Fibroblast of lung (primary cell): ENCODE measurements around the gene FHL5. TPM values are rescaled to one million over a fixed set of nuclear protein-coding genes. Genes with fewer than 3 reads are reported as not detected.

ENCODE experiments used
- DNase-seq, 2 donors: peaks; one replicate each; pipeline versions ENCODE4 v3.0.0 to v3.0.0-alpha.2; 2010; ENCODE audit warnings: low read depth in 2 of 2
- H2AFZ ChIP-seq: 2 replicates; pipeline ENCODE4 v1.5.1; 2012; ENCODE audit warnings: low read length, control low read depth, inconsistent platforms
- H3K27ac ChIP-seq: 2 replicates; pipeline ENCODE4 v1.5.1; 2011; ENCODE audit warnings: low read length, control low read depth; ENCODE audit not compliant: insufficient read depth
- H3K27me3 ChIP-seq: 2 replicates; pipeline ENCODE4 v1.5.1; 2011; ENCODE audit warnings: mild to moderate bottlenecking, low read length; ENCODE audit not compliant: control insufficient read depth, insufficient read depth
- H3K36me3 ChIP-seq: 2 replicates; pipeline ENCODE4 v1.5.1; 2011; ENCODE audit warnings: low read length; ENCODE audit not compliant: control insufficient read depth, insufficient read depth
- H3K4me1 ChIP-seq: 2 replicates; pipeline ENCODE4 v1.5.1; 2011; ENCODE audit warnings: low read length; ENCODE audit not compliant: control insufficient read depth, insufficient read depth; ENCODE audit errors: extremely low read depth
- H3K4me2 ChIP-seq: 2 replicates; pipeline ENCODE4 v1.5.1; 2011; ENCODE audit warnings: low read length, control low read depth; ENCODE audit not compliant: insufficient read depth; ENCODE audit errors: extremely low read depth
- H3K4me3 ChIP-seq, 4 experiments: fragments of 200-600 bp in 1 of 4; sonication (generic) in 1 of 4; replicated peaks in 1 of 4; 2 replicates each; pipeline ENCODE4 v1.5.1; 2011 to 2016; ENCODE audit warnings: low read length in 4 of 4, low read depth in 3 of 4, mild to moderate bottlenecking in 3 of 4, control low read depth in 2 of 4, inconsistent platforms in 1 of 4, mixed read lengths in 1 of 4; ENCODE audit not compliant: insufficient read depth in 1 of 4; ENCODE audit errors: control extremely low read depth in 1 of 4
- H3K79me2 ChIP-seq: 2 replicates; pipeline ENCODE4 v1.5.1; 2012; ENCODE audit warnings: mild to moderate bottlenecking, low read length, inconsistent platforms; ENCODE audit not compliant: control insufficient read depth, insufficient read depth
- H3K9ac ChIP-seq: 2 replicates; pipeline ENCODE4 v1.5.1; 2011; ENCODE audit warnings: mild to moderate bottlenecking, low read length, control low read depth; ENCODE audit not compliant: insufficient read depth
- H3K9me3 ChIP-seq: 2 replicates; pipeline ENCODE4 v1.5.1; 2012; ENCODE audit warnings: low read depth, low read length; ENCODE audit not compliant: control insufficient read depth, insufficient read depth
- H4K20me1 ChIP-seq: 2 replicates; pipeline ENCODE4 v1.5.1; 2011; ENCODE audit warnings: low read length; ENCODE audit not compliant: control insufficient read depth, insufficient read depth; ENCODE audit errors: extremely low read depth
- EZH2 ChIP-seq: IDR thresholded peaks from 2 replicates; pipeline ENCODE4 v1.5.1; 2012; ENCODE audit warnings: low read length, control low read depth, mild to moderate bottlenecking; ENCODE audit errors: missing control alignments
- polyA plus RNA-seq, 2 donors: library from polyadenylated mRNA; depleted of rRNA in 1 of 2; stranded (reverse) in 1 of 2; unstranded in 1 of 2; fragments of >200 nt; gene quantifications; 2 replicates each; pipeline ENCODE4 v1.2.1, GENCODE V29; 2011 to 2012; ENCODE audit warnings: missing spikeins in 1 of 2
- total RNA-seq: library from RNA; depleted of rRNA; stranded (reverse); fragments of >200 nt; gene quantifications from 2 replicates; pipeline ENCODE4 v1.2.1, GENCODE V29; 2014
- TF ChIP-seq, protein P1 (sequence below), 2 donors: IDR thresholded peaks in 1 of 2; conservative IDR thresholded peaks in 1 of 2; 1 replicate in 1 of 2; 2 replicates in 1 of 2; pipeline ENCODE4 v1.5.1; 2011 to 2012; ENCODE audit warnings: low read length in 2 of 2, control low read depth in 1 of 2, inconsistent platforms in 1 of 2, low read depth in 1 of 2, mild to moderate bottlenecking in 1 of 2

FHL5 gene
- total and polyA plus RNA-seq, 2 donors (not counting 1 experiment from before 2014, with no cell fraction given): 0.03 TPM; not detected in 1

DNA sequence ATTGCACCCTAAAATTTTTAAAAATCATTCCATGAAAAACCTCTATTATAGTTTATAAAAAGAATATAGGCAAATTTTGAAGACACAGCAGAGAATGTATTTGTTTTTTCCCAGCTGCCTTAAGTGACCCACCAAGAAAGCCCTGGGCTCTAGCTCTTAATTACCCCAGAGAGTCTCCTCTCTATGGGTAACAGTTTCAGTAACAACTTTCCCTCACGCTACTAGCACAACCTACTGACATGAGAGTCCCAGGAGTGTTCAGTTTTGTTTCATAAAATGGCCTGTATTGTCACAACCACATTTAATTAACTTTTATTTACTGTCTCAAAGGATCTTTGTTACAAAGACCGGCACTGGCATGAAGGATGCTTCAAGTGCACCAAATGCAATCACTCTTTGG lies 41.5 kb downstream of the FHL5 start:
- no peaks in the 10 kb centered on the region for H3K79me2 ChIP-seq
- H3K4me2 ChIP-seq: no peak overlapping the region
- no peak overlapping the region for H3K4me3 ChIP-seq
- H4K20me1 ChIP-seq: no peaks in the 10 kb centered on the region
- no peaks in the 10 kb centered on the region for H3K4me1 ChIP-seq
- no peaks in the 10 kb centered on the region for H3K27me3 ChIP-seq
- DNase-seq: no peak
- H3K9ac ChIP-seq: no peak overlapping the region
- H3K27ac ChIP-seq: no peak overlapping the region
- no peaks in the 10 kb centered on the region for H3K36me3 ChIP-seq
- TF ChIP-seq EZH2: no peak
- TF ChIP-seq, protein P1, sequence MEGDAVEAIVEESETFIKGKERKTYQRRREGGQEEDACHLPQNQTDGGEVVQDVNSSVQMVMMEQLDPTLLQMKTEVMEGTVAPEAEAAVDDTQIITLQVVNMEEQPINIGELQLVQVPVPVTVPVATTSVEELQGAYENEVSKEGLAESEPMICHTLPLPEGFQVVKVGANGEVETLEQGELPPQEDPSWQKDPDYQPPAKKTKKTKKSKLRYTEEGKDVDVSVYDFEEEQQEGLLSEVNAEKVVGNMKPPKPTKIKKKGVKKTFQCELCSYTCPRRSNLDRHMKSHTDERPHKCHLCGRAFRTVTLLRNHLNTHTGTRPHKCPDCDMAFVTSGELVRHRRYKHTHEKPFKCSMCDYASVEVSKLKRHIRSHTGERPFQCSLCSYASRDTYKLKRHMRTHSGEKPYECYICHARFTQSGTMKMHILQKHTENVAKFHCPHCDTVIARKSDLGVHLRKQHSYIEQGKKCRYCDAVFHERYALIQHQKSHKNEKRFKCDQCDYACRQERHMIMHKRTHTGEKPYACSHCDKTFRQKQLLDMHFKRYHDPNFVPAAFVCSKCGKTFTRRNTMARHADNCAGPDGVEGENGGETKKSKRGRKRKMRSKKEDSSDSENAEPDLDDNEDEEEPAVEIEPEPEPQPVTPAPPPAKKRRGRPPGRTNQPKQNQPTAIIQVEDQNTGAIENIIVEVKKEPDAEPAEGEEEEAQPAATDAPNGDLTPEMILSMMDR (conservative IDR thresholded peaks at IDR 0.05 in 1 of 2, IDR thresholded peaks at IDR 0.05 in 1 of 2; ENCODE audit: low read depth in 1 of 2, low read length in 2 of 2): no peak
- H2AFZ ChIP-seq: no peak overlapping the region
- H3K9me3 ChIP-seq: no peaks in the 10 kb centered on the region

DNA sequence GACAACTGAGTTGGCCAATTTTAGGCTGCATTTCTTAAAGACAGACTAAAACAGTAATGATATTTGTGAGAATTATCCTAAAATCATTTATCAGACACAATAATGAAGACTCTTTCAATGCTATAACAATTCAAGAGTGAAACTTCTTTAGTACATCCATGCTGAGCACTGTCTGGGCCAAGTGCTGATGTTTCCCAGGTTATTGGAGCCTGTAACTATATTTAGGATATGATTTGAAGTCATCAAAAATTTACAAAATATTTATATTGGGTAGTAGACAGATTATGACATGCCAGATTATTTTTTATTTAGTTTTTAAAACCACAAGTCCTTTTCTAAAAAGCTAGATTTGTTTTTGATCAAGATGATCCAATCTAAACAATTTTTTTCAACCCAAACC lies 45.1 kb downstream of the FHL5 start:
- Histone ChIP-seq H3K9ac (no peak overlapping the region), H2AFZ (no peak overlapping the region), H4K20me1 (no peaks in the 10 kb centered on the region), H3K4me3 (no peak overlapping the region), H3K4me2 (no peak overlapping the region), H3K36me3 (no peaks in the 10 kb centered on the region), H3K4me1 (no peaks in the 10 kb centered on the region), H3K27ac (no peak overlapping the region), H3K27me3 (no peaks in the 10 kb centered on the region), H3K9me3 (no peaks in the 10 kb centered on the region), H3K79me2 (no peaks in the 10 kb centered on the region)
- TF ChIP-seq, protein P1 (conservative IDR thresholded peaks at IDR 0.05 in 1 of 2, IDR thresholded peaks at IDR 0.05 in 1 of 2; ENCODE audit: low read depth in 1 of 2, low read length in 2 of 2): no peak
- TF ChIP-seq EZH2: no peak
- DNase-seq: no peak

DNA sequence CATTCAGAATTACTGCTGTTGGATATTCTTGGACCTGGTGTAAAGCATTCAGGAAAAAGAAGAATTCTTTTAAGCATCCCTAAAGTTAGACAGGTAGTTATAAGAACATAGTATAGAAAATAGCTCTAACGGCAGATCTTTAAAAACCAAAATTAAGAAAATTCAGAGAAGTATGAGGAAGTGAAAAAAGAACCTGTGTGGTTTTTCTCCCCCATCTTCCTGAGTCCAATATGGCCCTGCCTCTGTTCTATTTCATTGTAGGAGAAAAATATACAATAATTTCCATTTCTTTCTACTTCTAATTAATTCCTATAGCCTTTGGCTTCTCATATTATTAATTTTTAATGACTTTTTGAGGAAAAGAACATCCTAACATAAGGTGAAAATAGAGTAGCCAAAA lies 47.1 kb downstream of the FHL5 start:
- Histone ChIP-seq H4K20me1 (no peaks in the 10 kb centered on the region), H3K36me3 (no peaks in the 10 kb centered on the region), H3K4me1 (no peaks in the 10 kb centered on the region), H3K79me2 (no peaks in the 10 kb centered on the region), H3K4me2 (no peak overlapping the region), H3K9me3 (no peaks in the 10 kb centered on the region), H2AFZ (no peak overlapping the region), H3K9ac (no peak overlapping the region), H3K4me3 (no peak overlapping the region), H3K27me3 (no peaks in the 10 kb centered on the region), H3K27ac (no peak overlapping the region)
- DNase-seq: no peak
- TF ChIP-seq, protein P1 (conservative IDR thresholded peaks at IDR 0.05 in 1 of 2, IDR thresholded peaks at IDR 0.05 in 1 of 2; ENCODE audit: low read depth in 1 of 2, low read length in 2 of 2): no peak
- TF ChIP-seq EZH2: no peak
